Stimulated activated CD8-positive, alpha-beta memory T cell treated with anti-CD3 and anti-CD28 coated beads, Interleukin-15, amount 100 ng/mL, for 48 hours (primary cell): ENCODE results near the gene ITCH.
"Not testable (repeated sequence)": the region's sequence is repeated elsewhere in the genome, so short reads cannot be mapped to it uniquely, and the experiment has no call there.

Source experiments
- DNase-seq, 2 donors: peaks; one replicate each; pipeline ENCODE4 v3.0.0-alpha.2; 2020; ENCODE audit warnings: low read depth in 2 of 2

Gene ITCH

GRCh38 chr20:34452281-34452982, 89.4 kb downstream of the ITCH start:
- DNase-seq = no peak

- no peak for DNase-seq
These were observed 95.6 kb downstream of the ITCH start for GRCh38 chr20:34458631-34459030.

GRCh38 chr20:34459209-34459897, 96.3 kb downstream of the ITCH start:
- no peak for DNase-seq

- no peak for DNase-seq
These were observed 98.7 kb downstream of the ITCH start for GRCh38 chr20:34461779-34462087.

- DNase-seq = no peak
These were observed 105.9 kb downstream of the ITCH start for GRCh38 chr20:34468951-34469350.

- DNase-seq = no peak
These were observed 109.3 kb downstream of the ITCH start for GRCh38 chr20:34472246-34472925.

- peak in 1 of 2 donors; percentile 11 for DNase-seq
These were observed 110.3 kb downstream of the ITCH start for GRCh38 chr20:34473262-34473883.

- peak in 1 of 2 donors; percentile 27 for DNase-seq
These were observed 113.1 kb downstream of the ITCH start for GRCh38 chr20:34475979-34476736.

GRCh38 chr20:34479627-34480026, 116.6 kb downstream of the ITCH start:
- DNase-seq = no peak

GRCh38 chr20:34482154-34482553, 119.1 kb downstream of the ITCH start:
- not testable (repeated sequence) for DNase-seq

GRCh38 chr20:34483585-34484220, 120.6 kb downstream of the ITCH start:
- DNase-seq = not testable (repeated sequence)

- DNase-seq = no peak
These were observed 122.1 kb downstream of the ITCH start for GRCh38 chr20:34485068-34485634.

- no peak for DNase-seq
These were observed 128.3 kb downstream of the ITCH start for GRCh38 chr20:34491226-34491931.

- DNase-seq = no peak
These were observed 128.9 kb downstream of the ITCH start for GRCh38 chr20:34491932-34492509.

GRCh38 chr20:34493646-34494045, 130.6 kb downstream of the ITCH start:
- no peak for DNase-seq

GRCh38 chr20:34495307-34495706, 132.2 kb downstream of the ITCH start:
- DNase-seq = no peak

- no peak for DNase-seq
These were observed 132.8 kb downstream of the ITCH start for GRCh38 chr20:34495916-34496315.

- DNase-seq = not testable (repeated sequence)
These were observed 134.5 kb downstream of the ITCH start for GRCh38 chr20:34497596-34497995.

- DNase-seq = no peak
These were observed 137.8 kb downstream of the ITCH start for GRCh38 chr20:34500823-34501222.

GRCh38 chr20:34506480-34506879, 143.4 kb downstream of the ITCH start:
- DNase-seq = no peak
